K562 (cell line): ENCODE data around the gene MSRB3.
A peak's percentile ranks its signal among the peaks of the same experiment; 100 is the strongest.

Source experiments
- ATF2 ChIP-seq: sonication (generic); formaldehyde crosslinking; IDR thresholded peaks from 2 replicates; pipeline ENCODE4 v1.8.1; 2022; ENCODE audit warnings: missing genetic modification reagents
- BRCA1 ChIP-seq, 2 experiments: fragments of 450-650 bp in 1 of 2; sonication (generic) in 1 of 2; formaldehyde crosslinking in 1 of 2; IDR thresholded peaks; 2 replicates each; pipeline versions ENCODE4 v1.5.0 to v1.6.1; 2017 to 2020; ENCODE audit warnings: mild to moderate bottlenecking in 1 of 2, missing genetic modification reagents in 1 of 2
- JUN ChIP-seq, 2 experiments: sonication (generic) in 1 of 2; formaldehyde crosslinking in 1 of 2; IDR thresholded peaks; 2 replicates each; pipeline versions ENCODE4 v1.6.1 to v1.8.0; 2012 to 2022; ENCODE audit warnings: borderline replicate concordance in 2 of 2, mild to moderate bottlenecking in 2 of 2, improper control_type of control experiment in 1 of 2, low read depth in 1 of 2, low read length in 1 of 2, missing genetic modification reagents in 1 of 2
- MXI1 ChIP-seq: IDR thresholded peaks from 2 replicates; pipeline ENCODE4 v1.6.1; 2011; ENCODE audit warnings: low read depth, mild to moderate bottlenecking, improper control_type of control experiment, low read length
- NCOA4 ChIP-seq: fragments of 450-650 bp; IDR thresholded peaks from 2 replicates; pipeline ENCODE4 v1.6.1; 2018; ENCODE audit warnings: mild to moderate bottlenecking; ENCODE audit not compliant: partially characterized antibody
- NFE2L1 ChIP-seq: fragments of 450-650 bp; IDR thresholded peaks from 2 replicates; pipeline ENCODE4 v1.6.1; 2016; ENCODE audit warnings: missing genetic modification characterization, low read depth, mild to moderate bottlenecking, missing compliant biosample characterization, moderate library complexity, borderline replicate concordance
- POLR2A ChIP-seq: fragments of 450-650 bp; conservative IDR thresholded peaks from 2 replicates; pipeline ENCODE4 v1.6.1; 2016
- REST ChIP-seq, 2 experiments: fragments of 450-650 bp; formaldehyde crosslinking in 1 of 2; IDR thresholded peaks; 2 replicates each; pipeline versions ENCODE4 v1.4.0 to v1.6.1; 2014 to 2020; ENCODE audit warnings: mild to moderate bottlenecking in 2 of 2, borderline replicate concordance in 1 of 2, low read depth in 1 of 2
- ZNF449 ChIP-seq: fragments of 250-450 bp; sonication (Bioruptor Pico); IDR thresholded peaks from 2 replicates; pipeline ENCODE4 v1.8.0; 2022; ENCODE audit warnings: moderate library complexity, mild to moderate bottlenecking, inconsistent platforms
- ZNF778 ChIP-seq: fragments of 450-650 bp; formaldehyde crosslinking; IDR thresholded peaks from 2 replicates; pipeline ENCODE4 v1.4.0; 2020; ENCODE audit warnings: mild to moderate bottlenecking, moderate library complexity
- TF ChIP-seq, protein P1 (sequence below): fragments of 450-650 bp; IDR thresholded peaks from 2 replicates; pipeline ENCODE4 v1.6.1; 2014; ENCODE audit warnings: low read depth, mild to moderate bottlenecking, moderate library complexity, borderline replicate concordance

- TF ChIP-seq JUN (IDR thresholded peaks at IDR 0.05; ENCODE audit: borderline replicate concordance, low read depth, low read length) (no peak), JUN (CRISPR knock-in tag; IDR thresholded peaks at IDR 0.05; ENCODE audit: borderline replicate concordance) (no peak), MXI1 (no peak), REST (IDR thresholded peaks at IDR 0.05; ENCODE audit: borderline replicate concordance) (peak; percentile 28), REST (CRISPR knock-in tag; IDR thresholded peaks at IDR 0.05; ENCODE audit: low read depth) (no peak), ZNF778 (CRISPR knock-in tag) (no peak), BRCA1 (IDR thresholded peaks at IDR 0.05) (no peak), BRCA1 (CRISPR knock-in tag; IDR thresholded peaks at IDR 0.05) (no peak), POLR2A (no peak), NFE2L1 (no peak), ATF2 (CRISPR knock-in tag) (no peak), ZNF449 (no peak), NCOA4 (no peak)
- TF ChIP-seq, protein P1, sequence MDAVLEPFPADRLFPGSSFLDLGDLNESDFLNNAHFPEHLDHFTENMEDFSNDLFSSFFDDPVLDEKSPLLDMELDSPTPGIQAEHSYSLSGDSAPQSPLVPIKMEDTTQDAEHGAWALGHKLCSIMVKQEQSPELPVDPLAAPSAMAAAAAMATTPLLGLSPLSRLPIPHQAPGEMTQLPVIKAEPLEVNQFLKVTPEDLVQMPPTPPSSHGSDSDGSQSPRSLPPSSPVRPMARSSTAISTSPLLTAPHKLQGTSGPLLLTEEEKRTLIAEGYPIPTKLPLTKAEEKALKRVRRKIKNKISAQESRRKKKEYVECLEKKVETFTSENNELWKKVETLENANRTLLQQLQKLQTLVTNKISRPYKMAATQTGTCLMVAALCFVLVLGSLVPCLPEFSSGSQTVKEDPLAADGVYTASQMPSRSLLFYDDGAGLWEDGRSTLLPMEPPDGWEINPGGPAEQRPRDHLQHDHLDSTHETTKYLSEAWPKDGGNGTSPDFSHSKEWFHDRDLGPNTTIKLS: no peak
These were observed 223.5 kb downstream of the MSRB3 start for GRCh38 chr12:65501935-65502334.
